ENCODE data around the gene SPATA13. TPM values are rescaled to one million over a fixed set of nuclear protein-coding genes. Genes with fewer than 3 reads are reported as not detected.

The SPATA13 gene
- total and polyA plus RNA-seq, 11 donors, result 5.4 to 20.1 (median 8.6) TPM

DNA sequence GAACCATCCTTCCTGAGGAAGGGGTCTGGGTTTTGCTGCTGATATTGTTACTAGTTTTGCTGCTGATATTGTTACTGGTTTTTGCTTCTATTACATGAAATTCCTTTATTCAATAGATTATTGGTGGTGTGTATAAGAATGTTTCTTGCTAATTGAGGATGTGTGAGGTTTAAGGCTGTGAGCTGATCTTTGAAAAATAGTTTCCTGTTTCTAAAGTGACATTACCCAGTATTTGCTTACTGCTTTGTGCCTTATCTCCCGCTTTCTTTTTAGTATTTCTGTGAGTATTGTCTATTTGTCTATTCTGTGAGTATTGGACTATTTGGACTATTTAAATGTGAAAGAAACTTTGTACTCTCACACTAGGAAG lies 110.7 kb downstream of the SPATA13 start:
- no peak for TF ChIP-seq POLR2A (IDR thresholded peaks at IDR 0.05)
- TF ChIP-seq, protein P1, sequence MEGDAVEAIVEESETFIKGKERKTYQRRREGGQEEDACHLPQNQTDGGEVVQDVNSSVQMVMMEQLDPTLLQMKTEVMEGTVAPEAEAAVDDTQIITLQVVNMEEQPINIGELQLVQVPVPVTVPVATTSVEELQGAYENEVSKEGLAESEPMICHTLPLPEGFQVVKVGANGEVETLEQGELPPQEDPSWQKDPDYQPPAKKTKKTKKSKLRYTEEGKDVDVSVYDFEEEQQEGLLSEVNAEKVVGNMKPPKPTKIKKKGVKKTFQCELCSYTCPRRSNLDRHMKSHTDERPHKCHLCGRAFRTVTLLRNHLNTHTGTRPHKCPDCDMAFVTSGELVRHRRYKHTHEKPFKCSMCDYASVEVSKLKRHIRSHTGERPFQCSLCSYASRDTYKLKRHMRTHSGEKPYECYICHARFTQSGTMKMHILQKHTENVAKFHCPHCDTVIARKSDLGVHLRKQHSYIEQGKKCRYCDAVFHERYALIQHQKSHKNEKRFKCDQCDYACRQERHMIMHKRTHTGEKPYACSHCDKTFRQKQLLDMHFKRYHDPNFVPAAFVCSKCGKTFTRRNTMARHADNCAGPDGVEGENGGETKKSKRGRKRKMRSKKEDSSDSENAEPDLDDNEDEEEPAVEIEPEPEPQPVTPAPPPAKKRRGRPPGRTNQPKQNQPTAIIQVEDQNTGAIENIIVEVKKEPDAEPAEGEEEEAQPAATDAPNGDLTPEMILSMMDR (IDR thresholded peaks at IDR 0.05), result no peak
- H3K4me1 ChIP-seq, result peaks cover 2 to 94% (median 57%) of the 10 kb centered on the region in 12 donors

DNA sequence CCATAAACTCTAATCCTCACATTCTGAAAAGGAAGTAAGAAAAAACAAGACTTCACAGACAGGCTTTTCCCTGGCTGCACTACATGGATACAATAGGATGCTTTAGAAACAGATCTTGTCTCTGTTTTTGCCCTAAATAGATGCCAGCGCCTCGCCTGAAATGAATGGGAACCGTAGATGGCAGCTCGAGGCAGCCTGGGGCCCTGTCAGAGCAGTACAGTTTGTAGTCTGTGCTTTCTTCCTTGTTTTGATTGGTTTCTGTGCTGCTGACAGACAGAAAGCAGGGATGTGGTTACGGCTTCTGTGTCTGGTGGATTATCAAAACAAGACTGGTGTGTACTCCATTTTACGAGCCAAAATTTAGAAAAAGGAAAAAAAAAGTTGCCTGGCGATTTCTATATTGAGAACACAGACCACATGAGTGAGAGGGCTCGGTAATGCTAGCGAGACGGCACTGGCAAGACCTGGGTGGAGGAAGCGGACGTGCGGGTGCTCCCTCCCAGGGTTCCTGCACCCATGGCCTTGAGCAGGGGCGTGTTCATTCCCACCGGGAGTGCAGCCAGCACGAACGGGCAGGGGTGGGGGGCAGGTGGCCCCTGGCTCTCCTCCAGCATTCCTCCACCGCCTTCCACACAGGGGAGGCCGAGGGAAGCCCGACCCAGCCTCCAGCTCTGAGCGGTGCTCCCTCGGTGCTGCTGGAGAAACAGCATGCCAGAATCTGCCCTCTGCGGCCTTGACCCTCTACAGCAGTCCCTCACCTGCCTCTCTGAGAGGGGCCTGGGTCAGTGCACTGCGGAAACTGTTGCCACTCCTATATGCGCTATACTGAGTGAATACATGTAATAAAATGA lies 111.3 kb downstream of the SPATA13 start:
- Histone ChIP-seq H3K36me3 (no peaks in the 10 kb centered on the region), H3K9me3 (no peaks in the 10 kb centered on the region), H3K27me3 (no peaks in the 10 kb centered on the region), H3K4me3 (peak overlapping the region in 11 of 12 donors; percentile 14 to 64 (median 51)), H3K4me1 (peaks cover 2 to 94% (median 57%) of the 10 kb centered on the region in 12 donors), H3K27ac (peak overlapping the region; percentile 73 to 93 (median 86))
- TF ChIP-seq, protein P1 (IDR thresholded peaks at IDR 0.05), result peak in 1 of 12 donors; percentile 1
- no peak for TF ChIP-seq POLR2A (IDR thresholded peaks at IDR 0.05)
- DNase-seq (peak; percentile 80 to 88 (median 82)), ATAC-seq (peak; percentile 75 to 84 (median 82))
- intact Hi-C loops (cut with DNase I), result loop anchor here in 1 of 10 donors (5.0 kb wide), 1 partner anchor 35 kb away; the partner anchor contains the start of gene C1QTNF9
- 3 to 4% (median 3%) methylated on average over 20 to 25 of the region's 25 CpGs for WGBS, 4 donors

More for the DNA sequence above, 110.7 kb downstream of the SPATA13 start:
- Histone ChIP-seq H3K4me3 (peak overlapping the region in 11 of 12 donors; percentile 2 to 64 (median 51)), H3K27ac (peak overlapping the region; percentile 73 to 93 (median 86)), H3K36me3 (no peaks in the 10 kb centered on the region), H3K27me3 (no peaks in the 10 kb centered on the region), H3K9me3 (no peaks in the 10 kb centered on the region)
- WGBS, 4 donors, result 30 to 55% (median 44%) methylated on average over 1 of the region's 1 CpG
- ATAC-seq (no peak), DNase-seq (no peak)
- intact Hi-C loops (cut with DNase I), result loop anchor here in 1 of 10 donors (5.0 kb wide), 1 partner anchor 36 kb away; the partner anchor contains the start of gene C1QTNF9

DNA sequence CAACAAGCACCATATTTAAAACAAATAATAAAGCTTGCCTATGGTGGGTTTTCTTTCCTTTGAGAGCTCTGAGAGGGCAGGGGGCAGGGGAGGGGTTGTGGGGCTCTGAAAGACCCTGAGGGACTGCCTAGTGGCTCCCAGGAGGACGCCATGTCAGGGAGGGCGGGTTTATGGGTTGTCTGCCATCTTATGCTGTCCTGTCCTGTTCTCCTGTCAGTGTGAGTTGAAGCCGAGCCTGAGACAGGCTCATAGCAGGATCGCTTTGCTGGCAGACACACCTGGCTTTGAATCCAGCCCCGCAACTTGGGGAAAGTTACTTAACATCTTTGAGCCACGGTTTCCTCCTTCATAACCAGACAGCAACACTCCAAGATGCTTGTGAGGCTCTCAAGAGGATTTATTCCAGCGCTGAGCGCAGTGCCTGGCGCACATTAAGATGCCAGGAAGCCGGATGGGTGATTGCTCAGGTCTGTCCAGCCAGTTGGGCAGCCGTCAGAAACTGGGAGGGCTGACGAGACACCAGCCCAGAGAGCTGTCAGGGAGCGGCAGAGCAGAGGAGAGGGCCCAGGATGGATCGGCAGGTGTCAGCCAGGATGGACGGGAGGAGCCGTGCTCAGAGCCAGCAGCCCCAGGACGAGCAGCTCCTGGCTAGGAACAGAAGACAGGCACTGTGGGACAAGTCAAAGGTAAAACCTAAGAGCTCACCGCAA lies 112.1 kb downstream of the SPATA13 start:
- peak in 1 of 5 donors; percentile 38 for DNase-seq
- H3K27me3 ChIP-seq, result no peaks in the 10 kb centered on the region
- peak overlapping the region; percentile 73 to 93 (median 86) for H3K27ac ChIP-seq
- intact Hi-C loops (cut with DNase I), result loop anchor here in 1 of 10 donors (5.0 kb wide), 1 partner anchor 35 kb away; the partner anchor contains the start of gene C1QTNF9
- 53 to 59% (median 57%) methylated on average over 17 to 18 of the region's 18 CpGs for WGBS, 4 donors
- peak overlapping the region in 11 of 12 donors; percentile 14 to 64 (median 51) for H3K4me3 ChIP-seq
- no peaks in the 10 kb centered on the region for H3K9me3 ChIP-seq
- no peak for TF ChIP-seq POLR2A (IDR thresholded peaks at IDR 0.05)
- TF ChIP-seq, protein P1 (IDR thresholded peaks at IDR 0.05), result no peak
- ATAC-seq, result peak in 2 of 4 donors; percentile 1 to 12
- no peaks in the 10 kb centered on the region for H3K36me3 ChIP-seq
- peaks cover 2 to 89% (median 55%) of the 10 kb centered on the region in 12 donors for H3K4me1 ChIP-seq
